Urothelium cell line (cell line): Measurements from ENCODE around the gene SCTR.

Experiments
- DNase-seq: peaks from one replicate; pipeline ENCODE4 v3.0.0; 2011; ENCODE audit warnings: low spot score, mixed read lengths
- FAIRE-seq: peaks from 2 replicates; lab custom pipeline; 2011; peaks lifted over from hg19 to GRCh38; lab: Jason Lieb, UNC

The SCTR gene

DNA sequence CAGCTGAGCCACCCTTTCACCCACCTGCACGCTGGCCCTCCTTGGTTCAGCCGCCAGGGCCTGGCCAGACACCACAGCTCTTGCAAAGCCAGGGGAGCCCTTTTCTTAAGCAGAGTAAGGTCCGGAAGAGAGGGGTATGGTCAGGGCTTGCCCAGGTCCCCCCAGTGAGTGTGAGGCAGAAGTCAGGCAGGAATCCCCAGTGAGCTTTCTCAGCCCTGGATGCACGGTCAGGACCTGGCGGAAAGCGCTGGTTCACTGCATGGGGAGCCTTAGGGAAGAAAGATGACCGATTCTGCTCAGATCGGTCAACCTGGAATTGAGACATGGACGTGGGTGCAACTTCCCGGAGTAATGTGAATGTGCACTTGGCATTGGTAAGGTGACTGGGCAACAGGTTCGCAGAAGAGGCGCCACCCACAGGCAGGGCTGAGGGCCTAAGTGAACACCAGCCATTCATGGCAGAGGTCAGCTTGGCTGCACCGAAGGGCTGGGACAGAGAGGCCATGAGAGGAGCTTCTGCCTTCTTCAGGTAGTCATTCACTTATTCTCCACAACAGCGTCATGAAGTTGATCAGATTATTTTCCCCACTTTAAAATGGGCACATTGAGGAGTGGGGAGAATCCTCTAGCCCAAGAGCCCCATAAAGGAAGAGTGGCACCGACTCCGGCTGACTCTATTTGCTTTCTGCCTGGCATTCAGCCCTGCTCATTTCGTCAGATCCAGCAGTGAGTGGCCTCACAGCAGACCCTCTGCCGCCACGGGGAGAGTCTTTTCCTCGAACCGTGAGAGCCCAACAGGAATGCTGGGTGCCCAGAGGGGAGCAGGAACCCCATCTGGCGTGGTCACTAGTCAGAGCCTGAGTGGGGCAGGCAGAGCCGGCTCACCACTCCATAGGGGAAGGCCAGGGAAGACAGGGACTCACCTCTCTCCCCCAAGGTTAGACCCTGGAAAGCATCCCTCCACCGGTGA, 35.8 kb downstream of the SCTR start:
- FAIRE-seq (peak; percentile 30), DNase-seq (peak; percentile 4)

DNA sequence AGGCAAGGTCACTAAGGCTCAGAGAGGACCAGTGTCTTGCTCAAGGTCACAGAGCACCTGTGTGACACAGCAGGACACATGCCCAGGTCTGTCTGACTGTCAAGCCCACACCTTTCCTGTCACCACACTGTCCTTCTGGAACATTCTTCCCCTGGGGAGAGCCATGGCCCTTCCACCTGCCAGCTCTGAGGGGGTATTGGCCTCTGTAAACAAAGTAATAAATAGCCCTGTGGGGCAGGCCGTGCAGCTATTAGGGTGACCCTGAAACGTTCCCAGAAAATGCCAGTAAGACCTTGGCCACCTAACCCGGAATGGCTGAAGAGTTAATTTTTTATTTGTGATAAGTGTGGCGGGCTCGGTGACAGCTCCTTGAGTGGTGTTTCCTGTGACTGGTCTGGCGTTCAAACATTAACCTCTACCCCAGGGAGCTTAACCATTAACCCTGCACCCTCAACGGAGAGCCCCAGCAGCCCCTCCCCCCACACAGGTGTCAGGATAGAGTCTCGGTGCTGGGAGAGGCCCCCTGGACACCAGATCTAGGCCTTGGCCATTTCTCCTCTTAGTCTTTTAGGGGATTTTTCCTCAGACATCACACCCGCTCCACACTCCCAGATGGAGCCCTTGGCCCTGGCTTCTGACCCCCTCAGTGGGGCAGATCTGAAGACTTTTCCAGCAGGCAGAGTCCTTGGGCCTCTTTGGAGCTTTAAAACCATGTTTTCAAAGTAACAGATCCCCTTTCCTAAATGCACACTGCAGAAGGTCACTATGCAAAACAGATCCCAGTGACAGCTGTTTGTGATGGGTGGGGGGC, 36.6 kb downstream of the SCTR start:
- DNase-seq = no peak
- peak; percentile 48 for FAIRE-seq

- peak; percentile 70 for FAIRE-seq
- DNase-seq = no peak
Measured at GRCh38 chr2:119486886-119487285, 37.4 kb downstream of the SCTR start.

DNA sequence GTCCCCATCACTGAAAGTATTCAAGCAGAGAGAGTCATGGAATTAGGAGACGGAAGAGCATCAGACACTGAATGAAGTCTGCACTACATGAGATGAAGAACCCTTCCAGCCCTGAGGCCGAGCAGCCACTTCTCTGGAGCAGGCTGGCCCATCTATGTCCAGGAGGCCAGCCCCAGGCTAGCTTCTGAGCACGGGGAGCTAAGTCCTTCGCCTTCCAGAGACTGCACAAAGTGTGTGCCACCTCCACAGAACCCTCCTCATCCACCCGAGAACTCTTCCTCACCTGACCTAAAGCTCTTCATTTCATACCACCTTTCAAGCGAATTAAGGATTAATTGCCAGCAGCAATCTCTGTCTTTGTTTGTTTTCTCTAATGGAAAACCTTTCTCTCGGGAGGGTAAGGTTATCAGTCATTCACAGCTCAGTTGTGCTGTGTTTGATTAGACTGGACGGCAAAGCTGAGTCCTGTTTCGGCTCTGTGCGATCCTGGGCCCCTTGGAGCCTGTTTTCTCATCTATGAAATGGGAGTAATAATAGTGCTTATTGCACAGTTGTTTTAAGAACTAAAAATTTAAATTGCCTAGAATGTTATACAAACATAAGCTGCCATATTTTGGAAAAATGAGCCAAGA, 38.0 kb downstream of the SCTR start:
- FAIRE-seq = no peak

DNA sequence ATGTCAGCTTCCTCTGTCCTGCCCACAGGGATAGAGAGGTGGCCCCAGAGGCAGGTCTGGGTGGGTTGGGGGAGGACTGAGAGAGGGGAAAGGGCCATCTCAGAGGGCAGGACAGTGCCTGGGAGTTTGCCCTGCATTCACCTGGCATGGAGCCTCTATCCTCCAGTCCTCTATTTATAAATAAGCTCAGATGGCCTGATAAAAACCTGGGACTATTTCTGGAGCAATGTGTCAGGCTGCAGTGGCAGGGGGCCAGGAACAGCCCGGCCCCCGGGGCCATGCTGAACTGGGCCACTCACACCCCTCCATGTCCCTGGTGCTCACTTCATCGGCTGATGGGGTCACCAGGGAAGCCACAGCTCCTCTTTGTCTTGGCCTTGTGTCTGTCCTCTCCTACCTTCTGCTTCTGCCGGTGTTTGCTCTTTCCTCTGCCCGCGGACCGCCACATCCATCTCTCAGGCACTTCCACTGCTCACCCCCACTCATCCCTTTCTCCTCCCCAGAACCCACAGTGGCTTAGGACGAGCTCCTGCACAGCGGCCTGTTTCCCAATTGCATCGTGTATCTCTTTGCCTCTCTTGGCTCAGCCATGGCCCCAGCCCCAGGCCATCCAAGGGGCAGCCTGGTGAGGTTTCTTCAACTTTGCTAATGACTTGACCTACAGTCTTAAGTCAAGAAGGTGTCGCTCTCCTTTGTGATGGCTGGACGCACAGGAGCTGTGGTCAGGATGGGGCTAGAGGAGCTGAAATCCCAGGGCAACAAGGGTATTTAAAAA, 38.8 kb downstream of the SCTR start:
- FAIRE-seq = no peak
- peak; percentile 12 for DNase-seq

More for the DNA sequence above, 38.0 kb downstream of the SCTR start:
- DNase-seq = peak; percentile 2

DNA sequence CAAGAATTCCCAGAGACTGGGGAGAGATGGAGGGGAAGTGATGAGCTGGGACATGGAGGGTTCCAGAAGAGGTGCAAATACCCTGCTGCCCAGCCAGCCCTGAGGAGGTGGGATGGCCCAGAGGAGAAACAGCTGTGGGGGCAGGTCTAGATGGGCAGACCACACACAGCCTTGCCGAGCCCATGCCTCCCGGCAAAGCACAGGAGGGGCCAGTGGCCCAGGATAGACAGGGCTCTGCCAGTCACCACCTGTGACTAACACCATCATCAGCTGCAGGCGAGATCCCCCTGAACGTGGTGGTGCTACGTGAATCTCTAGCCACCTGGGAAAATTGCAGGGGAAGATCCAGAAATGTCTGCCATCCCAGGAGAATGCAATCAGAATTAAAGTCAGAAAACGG, 39.4 kb downstream of the SCTR start:
- peak; percentile 63 for FAIRE-seq
- peak; percentile 72 for DNase-seq

GRCh38 chr2:119483896-119484718, 40.2 kb downstream of the SCTR start:
- DNase-seq (no peak), FAIRE-seq (no peak)

DNA sequence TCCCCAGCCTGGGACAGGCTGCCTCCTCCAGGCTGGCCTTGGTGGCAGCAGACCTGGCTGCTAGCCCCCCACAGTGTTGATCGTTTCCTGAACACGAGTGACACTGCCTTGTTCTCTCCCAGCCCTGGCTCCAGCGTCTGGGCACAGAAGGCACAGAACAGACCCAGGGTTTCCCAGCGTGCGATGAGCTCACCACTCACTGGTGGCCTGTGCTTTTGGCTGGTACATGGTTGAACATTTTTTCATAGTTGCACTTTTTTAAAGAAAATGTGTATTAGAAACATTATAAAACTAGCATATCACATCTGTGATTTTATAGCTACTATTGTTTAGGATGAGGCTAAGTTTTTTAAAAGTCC, 40.9 kb downstream of the SCTR start:
- DNase-seq (no peak), FAIRE-seq (peak; percentile 23)

GRCh38 chr2:119482481-119483394, 41.5 kb downstream of the SCTR start:
- no peak for DNase-seq
- FAIRE-seq = no peak

DNA sequence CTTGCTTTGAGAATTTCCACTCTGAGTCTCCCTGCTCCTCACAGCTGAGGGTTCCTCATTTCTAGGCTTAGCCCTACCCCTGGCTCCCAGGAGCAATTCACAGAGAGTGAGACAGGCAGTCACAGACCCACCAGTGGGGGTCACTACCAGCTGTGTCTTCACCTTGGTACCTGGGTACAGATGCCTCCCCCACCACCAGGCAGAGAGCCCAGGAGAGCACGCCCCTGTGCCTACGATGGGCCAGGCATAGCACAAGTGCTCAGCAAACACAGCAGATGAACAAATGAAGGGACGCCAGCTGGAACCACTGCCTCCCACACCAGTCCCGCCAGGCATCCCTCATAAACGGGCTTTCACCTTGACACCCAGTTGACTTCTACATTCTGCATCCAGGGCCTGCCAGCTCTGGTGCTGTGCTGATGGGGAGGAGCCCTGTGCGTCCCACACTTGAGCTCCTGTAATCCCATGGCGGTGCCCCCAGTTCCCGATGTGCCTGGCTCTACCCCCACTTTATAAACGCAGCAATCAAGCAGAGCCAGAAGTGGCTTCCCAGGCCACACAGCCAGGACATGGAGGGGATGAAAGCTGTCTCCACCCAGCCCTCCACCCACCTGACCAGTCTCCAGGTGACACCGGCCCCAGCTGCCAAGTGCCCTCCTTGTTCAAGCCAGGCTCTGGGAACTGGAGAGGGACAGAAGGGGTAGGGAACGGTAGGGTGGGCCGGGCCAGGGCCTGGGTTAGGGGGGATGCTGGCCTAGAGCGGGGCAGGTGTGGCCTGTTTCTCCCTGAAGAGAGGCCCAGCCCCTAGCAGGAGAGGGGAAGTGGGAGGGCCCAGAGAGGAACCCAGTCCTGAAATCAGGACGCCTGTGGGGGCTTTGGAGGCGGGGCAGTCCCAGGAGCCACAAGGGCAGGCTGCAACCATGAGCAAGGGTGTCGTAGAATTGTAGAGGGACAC, 42.5 kb downstream of the SCTR start:
- FAIRE-seq (peak; percentile 62), DNase-seq (no peak)

GRCh38 chr2:119480718-119481142, 43.6 kb downstream of the SCTR start:
- FAIRE-seq (no peak), DNase-seq (no peak)

DNA sequence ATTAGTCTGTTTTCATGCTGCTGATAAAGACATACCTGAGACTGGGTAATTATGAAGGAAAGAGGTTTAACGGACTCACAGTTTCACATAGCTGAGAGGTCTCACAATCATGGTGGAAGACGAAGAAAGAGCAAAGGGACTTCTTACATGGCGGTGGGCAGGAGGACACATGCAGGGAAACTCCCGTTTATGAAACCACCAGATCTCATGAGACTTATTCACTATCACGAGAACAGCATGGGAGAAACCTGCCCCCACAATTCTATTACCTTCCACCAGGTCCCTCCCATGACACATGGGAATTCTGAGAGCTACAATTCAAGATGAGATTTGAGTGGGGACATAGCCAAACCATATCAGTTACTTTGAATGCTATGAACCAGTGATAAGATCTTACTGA, 44.1 kb downstream of the SCTR start:
- no peak for FAIRE-seq
- no peak for DNase-seq

DNA sequence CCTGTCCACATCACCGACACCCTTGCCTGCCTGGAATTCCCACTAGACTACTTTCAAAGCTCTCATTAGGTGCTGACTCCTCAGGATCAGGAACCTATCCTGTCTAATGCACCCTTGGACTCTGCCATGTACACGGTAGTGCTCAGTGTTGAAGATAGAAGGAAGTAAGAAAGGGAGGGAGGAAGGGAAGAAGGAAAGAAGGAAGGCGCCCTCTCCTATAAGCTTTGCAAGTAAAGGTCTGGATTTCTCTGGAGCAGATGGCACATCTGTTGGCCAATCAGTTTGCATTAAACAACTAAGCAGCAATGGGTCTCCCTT, 45.3 kb downstream of the SCTR start:
- no peak for DNase-seq
- FAIRE-seq = no peak

DNA sequence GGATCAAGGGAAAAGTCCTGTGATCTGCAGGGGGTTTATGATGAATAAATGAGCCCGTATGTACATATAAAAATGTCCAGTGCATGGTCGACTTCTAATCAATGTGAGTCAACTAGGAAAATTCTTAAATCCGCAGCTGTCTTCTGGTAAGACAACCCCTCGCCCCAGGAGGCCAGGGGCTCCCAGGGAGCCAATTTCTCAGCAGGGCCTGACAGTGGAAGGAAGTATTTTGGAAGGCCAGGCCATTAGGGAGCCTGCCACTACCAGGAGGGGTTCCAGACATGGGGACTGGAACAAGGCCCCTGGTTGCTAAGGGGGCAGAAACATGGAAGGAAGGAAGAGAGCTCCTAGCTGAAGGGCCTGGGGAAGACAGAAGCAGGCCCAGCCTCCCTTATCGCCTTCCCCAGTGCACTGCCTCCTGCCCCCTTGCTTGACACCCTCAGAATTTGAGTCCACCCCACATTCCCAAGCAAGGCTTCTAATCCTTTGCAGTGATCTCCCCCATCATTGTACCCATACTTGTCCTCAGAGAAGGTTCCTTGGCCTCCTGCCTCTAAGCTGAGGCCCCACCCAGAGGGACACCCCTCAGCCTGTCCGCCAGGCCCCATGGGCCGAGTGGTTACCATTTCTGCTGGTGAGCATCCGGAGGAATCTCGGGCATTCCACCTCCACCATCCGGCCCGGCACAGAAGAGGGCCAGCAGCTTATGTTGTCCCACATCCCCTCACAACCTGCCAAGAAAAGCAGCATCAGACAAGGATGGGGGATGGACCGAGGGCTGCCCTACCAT, 45.9 kb downstream of the SCTR start:
- FAIRE-seq (peak; percentile 82), DNase-seq (no peak)

- DNase-seq = no peak
- FAIRE-seq = no peak
Measured at GRCh38 chr2:119477113-119477505, 47.2 kb downstream of the SCTR start.

DNA sequence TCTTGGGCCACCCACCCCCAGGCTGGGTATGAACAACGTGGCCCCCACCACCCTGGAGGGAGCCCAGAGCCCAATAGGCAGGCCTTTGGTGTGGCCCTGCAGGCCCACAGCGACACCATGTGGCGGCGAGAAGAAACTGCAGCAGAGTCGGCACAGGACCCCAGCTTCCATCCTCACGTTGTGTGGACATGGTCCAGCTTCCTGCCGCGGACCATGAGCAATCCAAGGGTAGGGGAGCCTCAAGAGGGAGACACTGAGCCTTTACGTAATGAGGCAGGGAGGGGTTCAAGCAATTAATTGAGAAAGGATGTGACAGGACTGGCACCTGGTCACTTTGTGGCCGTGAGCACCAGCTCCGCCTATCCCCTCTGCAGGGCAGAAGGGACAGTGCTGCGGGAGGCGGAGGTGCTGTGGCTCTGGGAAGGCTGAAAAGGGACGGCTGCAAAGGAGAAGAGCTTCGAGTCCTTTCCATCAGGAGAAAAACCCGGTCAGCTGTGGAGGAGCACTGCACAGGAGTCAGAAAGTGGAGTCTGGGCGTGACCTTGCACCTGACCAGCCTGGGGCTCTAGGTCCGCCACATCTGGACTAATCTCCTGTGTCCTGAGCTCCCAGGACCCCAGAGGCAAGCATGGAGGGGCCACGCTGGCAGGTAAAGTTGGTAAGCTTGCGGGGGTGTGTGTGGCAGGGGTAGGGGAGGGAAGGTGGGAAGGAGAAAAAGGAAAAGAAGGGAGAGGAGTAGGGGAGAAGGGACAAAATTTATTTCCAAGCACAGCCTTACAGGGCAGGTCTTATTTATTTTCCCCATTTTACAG, 47.8 kb downstream of the SCTR start:
- DNase-seq (peak; percentile 92), FAIRE-seq (peak; percentile 81)
